Stimulated activated CD8-positive, alpha-beta memory T cell treated with anti-CD3 and anti-CD28 coated beads, Interleukin-15, amount 100 ng/mL, for 48 hours (primary cell): Measurements from ENCODE around the gene PKD2L2.
"Not testable (repeated sequence)": the region's sequence is repeated elsewhere in the genome, so short reads cannot be mapped to it uniquely, and the experiment has no call there.

Experiments
- DNase-seq, 2 donors: peaks; one replicate each; pipeline ENCODE4 v3.0.0-alpha.2; 2020; ENCODE audit warnings: low read depth in 2 of 2

Gene PKD2L2

GRCh38 chr5:137888466-137888862, 793 bp upstream of the PKD2L2 start:
- DNase-seq: no peak

- no peak for DNase-seq
These were observed 1.6 kb downstream of the PKD2L2 start for GRCh38 chr5:137890845-137891244.

- no peak for DNase-seq
These were observed 2.6 kb downstream of the PKD2L2 start for GRCh38 chr5:137891849-137892248.

GRCh38 chr5:137894586-137894985, 5.3 kb downstream of the PKD2L2 start:
- no peak for DNase-seq

GRCh38 chr5:137896560-137896959, 7.3 kb downstream of the PKD2L2 start:
- DNase-seq: no peak

- no peak for DNase-seq
These were observed 10.2 kb downstream of the PKD2L2 start for GRCh38 chr5:137899493-137899892.

- no peak for DNase-seq
These were observed 12.0 kb downstream of the PKD2L2 start for GRCh38 chr5:137901011-137901817.

GRCh38 chr5:137902408-137903133, 13.3 kb downstream of the PKD2L2 start:
- no peak for DNase-seq

- no peak for DNase-seq
These were observed 25.5 kb downstream of the PKD2L2 start for GRCh38 chr5:137914758-137915157.

GRCh38 chr5:137916923-137917322, 27.7 kb downstream of the PKD2L2 start:
- DNase-seq: no peak

- DNase-seq: no peak
These were observed 32.7 kb downstream of the PKD2L2 start for GRCh38 chr5:137921931-137922330.

- no peak for DNase-seq
These were observed 34.6 kb downstream of the PKD2L2 start for GRCh38 chr5:137923856-137924255.

- DNase-seq: no peak
These were observed 43.5 kb downstream of the PKD2L2 start for GRCh38 chr5:137932800-137933199.

- DNase-seq: no peak
These were observed 44.2 kb downstream of the PKD2L2 start for GRCh38 chr5:137933491-137933911.

GRCh38 chr5:137935190-137935589, 45.9 kb downstream of the PKD2L2 start:
- DNase-seq: no peak

- DNase-seq: no peak
These were observed 46.4 kb downstream of the PKD2L2 start for GRCh38 chr5:137935694-137936093.

- no peak for DNase-seq
These were observed 48.9 kb downstream of the PKD2L2 start for GRCh38 chr5:137937994-137938750.

GRCh38 chr5:137938751-137939143, 49.5 kb downstream of the PKD2L2 start:
- no peak for DNase-seq

GRCh38 chr5:137939331-137939730, 50.1 kb downstream of the PKD2L2 start:
- DNase-seq: no peak

- DNase-seq: not testable (repeated sequence)
These were observed 55.0 kb downstream of the PKD2L2 start for GRCh38 chr5:137944280-137944679.

- DNase-seq: no peak
These were observed 56.6 kb downstream of the PKD2L2 start for GRCh38 chr5:137945825-137946224.

- no peak for DNase-seq
These were observed 65.0 kb downstream of the PKD2L2 start for GRCh38 chr5:137954131-137954879.
